HG03060 (cell line): Measurements from ENCODE around the gene AREL1.

ENCODE experiments used
- ATAC-seq: cut with Tn5 transposase; IDR thresholded peaks from one replicate; pipeline ENCODE4 v1.9.1; 2021; ENCODE audit warnings: low read depth, moderate number of reproducible peaks; ENCODE audit not compliant: unreplicated experiment

AREL1 gene

GRCh38 chr14:74698465-74698864, 14.4 kb downstream of the AREL1 start:
- no peak for ATAC-seq

DNA sequence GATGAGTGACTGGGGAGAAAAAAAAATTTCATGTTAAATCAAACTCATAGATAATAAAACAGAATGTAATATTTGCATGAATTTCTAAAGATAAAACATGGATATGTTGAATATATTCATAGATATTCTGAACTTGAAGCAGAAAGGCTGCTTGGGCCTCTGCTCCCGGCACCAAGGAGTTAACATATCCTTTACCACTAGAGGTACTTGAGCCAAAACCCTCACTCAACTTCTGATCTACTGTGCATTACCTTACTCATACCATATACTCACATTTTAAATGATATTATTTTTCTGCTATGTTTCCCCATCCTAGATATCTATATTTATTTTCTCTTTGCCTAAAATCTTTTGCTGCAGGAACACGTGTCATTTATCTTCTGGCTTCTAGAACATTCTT, 14.9 kb downstream of the AREL1 start:
- ATAC-seq = no peak

GRCh38 chr14:74697543-74697942, 15.3 kb downstream of the AREL1 start:
- ATAC-seq = no peak

DNA sequence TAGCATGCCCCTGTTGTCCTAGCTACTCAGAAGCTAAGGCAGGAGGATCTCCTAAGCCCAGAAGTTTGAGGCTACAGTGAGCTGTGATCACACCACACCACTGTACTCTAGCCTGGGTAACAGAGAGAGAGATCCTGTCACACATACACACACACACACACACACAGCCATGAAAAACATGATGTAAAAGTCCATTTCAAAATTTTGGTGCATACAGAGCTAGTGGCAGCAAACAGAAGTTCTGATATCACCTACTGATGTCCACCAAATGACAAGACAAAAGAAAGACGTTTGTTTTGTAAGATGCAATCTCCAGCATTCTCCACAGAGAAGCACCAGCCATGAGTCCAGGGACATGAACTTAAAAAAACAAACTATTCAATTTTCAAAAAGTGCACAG, 15.9 kb downstream of the AREL1 start:
- no peak for ATAC-seq

DNA sequence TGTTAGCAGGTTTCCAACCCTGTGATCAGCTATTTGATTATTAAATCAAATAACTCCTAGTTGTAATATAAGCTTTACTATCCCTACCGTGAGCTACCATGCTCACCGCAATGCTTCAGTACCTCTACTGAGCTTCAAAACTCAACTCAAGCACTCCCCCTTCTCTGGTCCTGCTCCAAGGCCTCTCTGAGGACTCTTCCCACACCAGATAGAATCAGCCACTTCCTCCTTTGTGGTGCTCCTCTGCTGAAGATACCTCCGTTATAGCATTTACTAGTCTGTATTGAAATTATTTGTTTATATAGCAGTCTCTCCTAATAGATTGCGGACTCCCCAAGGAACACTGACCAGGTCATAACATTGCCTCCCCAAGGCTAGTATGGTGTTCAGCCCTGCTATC, 17.5 kb downstream of the AREL1 start:
- ATAC-seq = no peak

DNA sequence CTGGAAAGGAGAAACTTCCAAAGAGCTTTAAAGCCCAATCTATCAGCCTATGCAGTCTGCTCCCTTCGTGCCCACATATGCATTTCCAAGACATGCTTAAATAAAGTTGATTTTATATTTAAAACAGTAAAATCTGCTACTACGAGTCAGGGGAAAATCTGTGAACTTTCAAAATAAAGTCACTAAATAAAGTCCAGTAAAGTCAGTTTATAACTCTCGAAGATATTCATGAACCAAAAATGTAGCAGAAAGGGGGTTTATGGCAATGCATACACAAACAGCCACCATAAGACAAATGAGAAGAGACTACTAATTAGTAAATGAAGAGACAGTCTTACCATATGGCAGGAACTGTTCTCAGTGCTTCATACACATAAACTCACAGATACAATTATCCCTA, 19.7 kb downstream of the AREL1 start:
- no peak for ATAC-seq

GRCh38 chr14:74691456-74691855, 21.4 kb downstream of the AREL1 start:
- ATAC-seq = no peak

DNA sequence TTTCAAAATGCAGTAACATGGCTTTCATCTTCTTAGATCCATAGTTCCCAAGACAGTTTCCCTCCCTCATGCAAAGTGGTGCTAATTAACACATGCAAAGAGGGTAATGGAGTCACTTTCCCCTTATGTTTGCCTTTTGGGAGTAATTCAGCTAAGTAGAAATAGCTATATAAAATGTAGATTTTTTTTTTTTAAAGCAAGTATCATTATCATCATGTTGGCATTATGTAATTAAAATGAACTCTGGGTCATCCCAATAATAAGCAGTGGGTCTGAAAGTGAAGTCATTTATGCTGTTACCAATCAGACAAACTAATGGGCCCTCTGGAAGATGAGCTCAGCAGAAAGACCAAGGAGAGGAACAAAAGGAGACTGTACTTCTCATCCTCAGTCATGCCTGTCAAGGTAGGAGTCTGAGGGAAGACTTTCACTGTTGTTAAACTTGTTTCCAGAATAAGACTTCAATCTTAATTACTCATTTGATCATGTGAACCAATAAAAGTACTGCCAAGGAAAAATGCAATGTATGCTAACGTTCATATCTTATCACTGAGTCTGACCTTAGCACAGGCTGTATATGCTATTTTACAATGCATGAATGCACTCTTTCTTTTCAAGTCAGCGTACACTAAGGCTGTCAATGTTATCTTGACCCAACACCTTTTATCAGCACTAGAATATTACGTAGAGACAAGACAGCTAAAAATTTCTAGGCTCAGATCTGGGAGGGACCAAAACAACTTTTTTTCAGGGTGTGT, 26.8 kb downstream of the AREL1 start:
- no peak for ATAC-seq

DNA sequence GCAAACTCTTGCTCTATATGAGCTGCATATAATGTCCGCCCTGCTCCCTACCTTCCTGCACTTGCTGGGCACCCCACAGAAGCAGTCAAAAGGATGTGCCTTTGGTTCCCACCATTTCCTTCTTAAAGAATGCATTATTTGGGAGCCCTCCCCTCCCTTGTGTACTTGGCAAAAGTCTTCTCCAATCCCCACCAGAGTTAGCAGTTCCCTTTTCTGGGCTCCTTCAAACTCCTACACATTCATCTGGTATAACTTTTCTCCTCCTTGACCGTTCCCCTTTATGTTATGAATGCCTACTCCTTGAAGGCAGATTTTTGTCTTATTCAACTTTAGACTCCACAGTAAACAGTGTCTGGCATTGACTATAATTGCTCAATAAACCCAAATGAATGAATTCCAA, 27.8 kb downstream of the AREL1 start:
- ATAC-seq = no peak

DNA sequence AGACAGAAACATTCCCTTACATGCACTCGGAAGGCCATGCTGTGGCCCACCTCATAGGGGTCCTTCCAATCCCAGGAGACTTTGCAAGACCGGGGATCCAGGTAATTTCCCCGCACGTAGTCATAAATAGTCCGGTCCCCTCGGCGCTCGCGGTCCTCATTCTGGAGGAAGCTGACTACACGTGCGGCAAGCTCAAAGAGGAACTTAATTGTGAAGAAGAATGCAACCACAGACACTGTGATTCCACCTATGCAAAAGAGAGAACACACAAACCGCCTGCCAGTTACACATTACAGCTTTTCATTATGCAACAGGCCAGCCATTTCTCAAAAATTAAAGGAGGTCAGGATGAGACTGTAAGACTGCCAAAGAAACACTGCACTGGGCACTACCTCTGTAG, 28.4 kb downstream of the AREL1 start:
- ATAC-seq = no peak

DNA sequence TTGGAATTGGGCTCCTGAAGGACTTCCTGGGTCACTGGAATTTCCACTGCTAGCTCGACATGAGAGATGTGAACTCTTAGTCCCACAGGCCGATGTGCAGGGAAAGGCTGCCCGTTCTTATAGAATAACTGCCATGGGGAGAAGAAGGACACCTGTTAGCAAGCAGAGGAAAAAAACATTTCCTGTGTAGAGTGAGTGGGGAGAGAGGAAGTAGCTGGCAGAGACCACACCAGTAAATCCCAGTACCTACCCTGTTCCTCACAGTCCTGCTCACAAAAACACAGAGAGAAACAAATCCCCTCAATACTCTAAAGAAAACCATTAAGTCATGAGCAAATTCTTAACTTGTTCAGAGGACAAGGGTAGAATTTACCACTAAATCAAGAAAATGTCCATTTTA, 29.5 kb downstream of the AREL1 start:
- no peak for ATAC-seq

GRCh38 chr14:74682169-74682952, 30.5 kb downstream of the AREL1 start:
- ATAC-seq = no peak

DNA sequence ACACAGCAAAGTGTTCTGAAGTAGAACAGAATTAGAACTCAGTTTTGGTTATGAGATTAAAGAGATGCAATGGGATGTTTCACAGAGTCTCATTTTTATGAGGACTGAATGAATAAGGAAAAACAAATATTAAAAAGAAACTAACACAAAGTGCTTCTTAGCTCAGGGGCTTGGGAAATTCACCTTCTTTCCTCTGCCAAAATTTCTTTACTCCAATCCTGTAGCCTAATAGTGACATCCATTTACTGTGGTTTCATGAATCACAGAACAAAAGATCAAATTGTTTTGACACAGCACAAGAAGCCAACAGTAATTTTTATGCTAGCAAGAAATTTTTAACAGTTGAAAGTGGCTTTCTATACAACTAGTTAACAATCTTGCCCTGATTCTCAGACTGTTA, 37.7 kb downstream of the AREL1 start:
- ATAC-seq = no peak

DNA sequence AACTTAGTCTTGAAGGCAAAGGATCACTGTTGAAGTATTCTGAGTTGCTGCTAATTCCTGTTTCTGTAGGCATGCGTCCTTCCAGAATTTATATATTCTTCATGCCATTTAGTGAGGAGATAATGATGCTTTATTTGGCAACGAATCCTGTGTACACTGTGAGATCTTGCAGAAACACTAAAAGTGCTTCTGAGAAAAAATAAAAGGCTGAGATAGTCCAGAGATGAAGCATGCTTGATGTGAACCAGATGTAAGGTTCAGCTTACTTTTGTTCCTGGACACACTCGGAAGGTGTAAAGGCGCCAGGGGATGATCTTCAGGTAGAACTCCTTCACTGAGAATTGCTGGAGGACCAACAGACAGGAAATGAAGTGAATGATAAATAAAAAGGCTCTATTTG, 39.1 kb downstream of the AREL1 start:
- ATAC-seq = no peak

DNA sequence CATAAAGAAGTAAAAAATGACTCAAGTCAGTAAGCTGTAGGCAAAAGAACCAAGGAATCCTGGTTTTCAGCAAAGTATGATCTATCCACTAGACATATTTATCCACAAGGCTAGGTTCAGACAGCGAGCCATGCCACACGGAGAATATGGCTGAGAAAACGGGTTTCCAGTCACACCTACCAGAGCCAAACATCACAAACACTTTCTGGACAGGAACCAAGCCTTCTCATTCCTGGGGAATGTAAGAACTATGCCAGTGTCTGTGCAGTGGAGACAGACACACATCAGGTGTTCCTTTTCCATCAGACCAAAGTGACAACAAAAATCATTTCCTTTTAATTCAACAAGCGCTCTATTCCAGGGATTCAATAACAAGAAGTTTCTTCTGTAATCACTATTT, 41.1 kb downstream of the AREL1 start:
- no peak for ATAC-seq

DNA sequence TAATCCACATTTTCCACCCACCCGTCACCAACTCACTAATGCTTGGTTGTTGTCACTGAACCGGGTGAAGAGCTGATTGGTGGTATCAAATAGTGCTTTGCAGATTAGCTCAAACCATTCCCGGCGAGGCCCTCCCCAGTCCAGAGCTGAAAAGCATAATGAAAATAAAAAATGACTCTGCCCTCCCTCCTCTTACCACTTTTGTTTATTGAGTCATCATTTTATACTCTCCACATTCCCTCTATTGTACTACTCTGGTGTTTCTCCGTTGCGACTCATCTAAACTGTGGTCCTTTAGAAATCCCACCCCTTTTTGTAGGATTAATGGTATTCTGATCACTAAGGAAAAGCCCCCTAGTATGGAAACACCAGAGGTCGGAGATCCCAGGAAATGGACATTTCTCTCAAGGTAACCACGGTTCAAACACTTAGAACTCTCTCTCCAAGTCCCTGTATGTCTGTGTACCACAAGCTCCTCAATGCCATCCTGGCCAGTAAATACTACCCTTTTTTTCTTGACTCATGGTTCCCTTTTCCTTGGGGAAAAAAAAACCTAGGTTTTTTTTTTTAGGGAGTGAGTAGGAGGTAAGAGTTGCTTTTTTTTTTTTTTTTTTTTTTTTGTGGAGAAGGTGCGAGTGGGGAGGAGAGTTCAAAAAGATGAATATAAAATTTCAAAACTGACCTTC, 42.0 kb downstream of the AREL1 start:
- no peak for ATAC-seq

GRCh38 chr14:74669846-74670245, 43.0 kb downstream of the AREL1 start:
- no peak for ATAC-seq

- ATAC-seq = no peak
Observed at GRCh38 chr14:74669256-74669655, 43.6 kb downstream of the AREL1 start.

DNA sequence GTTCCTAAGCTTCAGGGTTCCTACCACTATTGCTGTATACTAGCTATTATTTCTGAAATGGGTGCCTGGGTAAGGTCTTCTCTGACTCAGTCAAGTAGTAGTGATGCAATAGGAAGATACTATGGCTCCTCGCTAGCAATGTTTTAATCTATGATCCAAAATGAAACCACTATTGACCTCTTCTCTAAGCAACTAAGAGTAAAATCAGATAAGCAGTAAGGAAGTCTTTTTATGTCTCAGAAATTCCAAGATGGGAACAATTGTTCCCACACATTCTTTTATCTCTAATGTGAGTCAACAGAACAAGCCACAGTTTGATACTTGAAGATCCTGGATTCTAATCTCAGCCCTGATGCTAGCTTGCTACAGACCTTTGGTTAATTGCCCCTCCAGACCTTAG, 45.1 kb downstream of the AREL1 start:
- ATAC-seq = no peak

- no peak for ATAC-seq
Observed at GRCh38 chr14:74664717-74665116, 48.2 kb downstream of the AREL1 start.

GRCh38 chr14:74663884-74664283, 49.0 kb downstream of the AREL1 start:
- ATAC-seq = no peak
